ENCODE measurements around the gene CBX8.

The CBX8 gene

DNA sequence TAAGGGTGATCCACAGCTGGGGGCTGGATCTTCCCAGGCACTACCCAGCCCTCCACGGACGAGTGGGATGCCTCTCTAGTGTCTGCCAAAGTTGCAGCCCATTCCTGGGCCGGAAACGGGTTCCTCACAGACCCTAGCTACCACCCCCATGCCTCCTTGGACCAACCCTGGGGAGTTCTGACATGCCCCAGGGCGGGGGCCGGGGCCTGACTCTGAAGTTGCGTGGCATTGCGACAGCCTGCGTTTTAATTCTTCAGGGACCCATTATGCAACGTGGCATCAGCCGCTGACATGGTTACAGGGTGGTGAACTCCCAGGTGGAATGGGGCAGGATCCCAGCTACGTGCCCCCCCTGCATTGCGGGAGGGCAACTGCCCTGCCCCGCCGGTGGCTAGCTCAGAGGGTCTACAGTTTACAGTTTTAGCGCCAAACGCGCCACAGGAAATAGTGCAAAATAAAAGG is 39.7 kb upstream of the CBX8 start:
- Histone ChIP-seq H3K4me3 (peak overlapping the region; percentile 54 to 81 (median 77)), H3K27ac (peak overlapping the region in 15 of 21 experiments; percentile 26 to 95 (median 85))

DNA sequence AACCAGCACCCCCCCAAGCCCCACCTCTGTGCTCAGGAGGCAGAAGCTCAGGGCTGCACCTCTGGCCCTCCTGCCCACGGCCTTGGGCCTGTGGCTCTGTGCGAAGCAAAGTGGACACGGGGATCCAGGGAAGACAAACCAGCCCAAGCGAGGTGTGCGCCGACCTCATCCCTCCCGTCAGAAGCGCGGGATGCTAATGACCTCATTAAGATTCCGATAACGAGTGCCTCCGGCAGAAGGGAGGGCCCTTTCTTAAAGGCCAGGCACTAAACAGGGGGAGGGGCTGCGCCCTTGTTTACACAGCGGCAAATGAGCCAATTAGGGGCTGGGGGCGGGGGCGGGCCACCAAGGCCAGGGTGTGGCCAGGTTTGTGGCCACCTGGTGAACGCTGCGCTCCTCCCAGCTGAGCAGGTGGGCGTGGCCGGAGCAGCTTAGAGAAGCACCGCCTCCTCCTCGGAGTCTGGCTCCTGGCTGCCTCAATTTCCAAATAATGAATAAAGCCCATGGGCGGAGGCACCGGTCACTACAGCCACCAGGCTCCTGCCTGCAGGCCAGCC is 39.2 kb upstream of the CBX8 start:
- H3K27ac ChIP-seq = peak overlapping the region in 7 of 21 experiments; percentile 26 to 95 (median 85)
- H3K4me3 ChIP-seq = peak overlapping the region in 4 of 7 experiments; percentile 77 to 81 (median 80)

GRCh38 chr17:79835470-79835899 is 38.6 kb upstream of the CBX8 start:
- no peak overlapping the region for H3K27ac ChIP-seq
- H3K4me3 ChIP-seq = no peak overlapping the region

DNA sequence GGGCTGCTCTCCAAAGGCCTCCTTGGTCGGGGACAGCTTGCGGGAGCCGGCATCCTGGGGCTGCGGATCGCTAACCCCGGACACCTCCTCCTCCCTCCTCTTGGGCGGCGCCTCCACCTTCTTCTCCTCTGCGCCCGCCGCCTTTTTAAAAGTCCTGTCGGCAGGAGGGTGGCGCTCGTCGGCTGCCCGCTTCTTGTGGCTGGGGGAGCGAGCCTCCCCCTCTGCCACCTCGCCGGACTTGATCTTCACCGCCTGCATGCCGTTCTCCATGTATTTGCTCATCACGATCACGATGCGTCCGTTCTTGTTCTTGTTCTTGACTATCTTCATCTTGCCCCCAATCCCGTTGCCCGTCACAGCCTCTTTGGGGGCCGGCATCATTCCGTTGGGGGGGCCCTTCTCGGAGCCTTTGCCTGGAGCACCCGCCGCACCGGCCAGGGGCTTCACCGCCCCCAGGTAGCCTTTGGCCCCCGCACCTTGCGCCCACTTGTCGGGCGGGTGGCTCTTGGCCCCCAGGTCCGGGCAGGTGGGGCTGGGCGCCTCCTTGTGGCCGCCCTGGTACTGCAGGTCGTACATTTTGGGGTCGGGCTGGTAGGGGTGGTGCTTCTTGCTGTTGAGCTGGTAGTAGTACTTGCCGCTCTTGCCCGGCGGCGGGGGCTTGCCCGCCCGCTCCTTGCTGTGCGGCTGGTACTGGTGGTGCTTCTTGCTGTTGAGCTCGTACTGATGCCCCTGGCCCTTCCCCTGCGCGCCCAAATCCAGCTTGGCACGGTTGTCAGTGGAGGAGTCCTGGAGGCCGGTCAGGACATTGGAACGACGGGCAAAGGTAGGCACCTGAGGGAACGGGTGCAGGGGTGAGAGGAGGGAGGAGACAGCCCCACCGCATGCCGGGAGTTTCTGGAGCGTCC is 37.9 kb upstream of the CBX8 start:
- H3K27ac ChIP-seq = no peak overlapping the region
- no peak overlapping the region for H3K4me3 ChIP-seq

- Histone ChIP-seq H3K27ac (no peak overlapping the region), H3K4me3 (no peak overlapping the region)
Measured at GRCh38 chr17:79833744-79834564, 37.1 kb upstream of the CBX8 start.

DNA sequence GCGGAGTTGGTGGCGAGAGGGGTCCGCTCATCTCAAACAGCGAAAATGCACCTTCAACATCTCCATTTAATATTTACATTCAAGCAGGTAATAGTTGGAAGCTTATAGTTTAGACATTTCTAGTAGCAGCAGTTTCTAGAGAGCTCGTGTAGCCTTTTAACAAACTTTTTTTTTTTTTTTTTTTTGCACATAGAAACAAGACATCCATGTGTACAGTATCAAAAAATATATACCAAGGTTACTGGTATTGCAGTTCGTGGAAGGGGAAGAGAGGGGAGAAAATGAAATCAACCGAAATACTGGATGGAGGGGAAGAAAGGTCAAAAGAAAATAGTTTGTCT is 36.2 kb upstream of the CBX8 start:
- Histone ChIP-seq H3K4me3 (no peak overlapping the region), H3K27ac (peak overlapping the region in 2 of 21 experiments; percentile 12 to 37)

GRCh38 chr17:79832218-79833109 is 35.6 kb upstream of the CBX8 start:
- H3K27ac ChIP-seq = peak overlapping the region in 8 of 21 experiments; percentile 1 to 62 (median 50)
- H3K4me3 ChIP-seq = peak overlapping the region in 2 of 7 experiments; percentile 10 to 16

GRCh38 chr17:79831265-79832217 is 34.7 kb upstream of the CBX8 start:
- Histone ChIP-seq H3K4me3 (peak overlapping the region in 1 of 7 experiments; percentile 16), H3K27ac (peak overlapping the region in 4 of 21 experiments; percentile 48 to 62 (median 59))

- no peak overlapping the region for H3K27ac ChIP-seq
Measured at GRCh38 chr17:79830763-79831264, 33.9 kb upstream of the CBX8 start.

DNA sequence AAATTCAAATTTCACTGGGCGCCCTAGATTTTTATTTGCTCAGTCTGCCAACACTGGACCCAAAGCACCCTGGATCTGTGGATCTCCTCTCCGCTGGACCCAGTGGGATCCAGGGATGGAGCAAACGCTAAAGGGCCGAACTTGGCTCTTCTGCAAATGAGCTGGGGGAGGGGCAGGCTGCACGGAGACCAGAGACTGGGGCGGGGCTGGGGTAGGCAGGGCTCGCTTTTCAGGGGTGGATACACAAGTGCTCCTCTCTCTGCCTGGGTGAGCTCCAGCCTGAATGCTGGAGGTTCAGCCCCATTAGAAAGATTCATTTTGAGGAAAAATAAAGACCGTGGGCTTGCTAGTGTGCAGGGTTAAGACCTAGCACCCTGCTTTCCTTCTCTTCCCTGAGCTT is 33.4 kb upstream of the CBX8 start:
- no peak overlapping the region for H3K4me3 ChIP-seq
- no peak overlapping the region for H3K27ac ChIP-seq

More at GRCh38 chr17:79830763-79831264, 33.9 kb upstream of the CBX8 start:
- no peak overlapping the region for H3K4me3 ChIP-seq

DNA sequence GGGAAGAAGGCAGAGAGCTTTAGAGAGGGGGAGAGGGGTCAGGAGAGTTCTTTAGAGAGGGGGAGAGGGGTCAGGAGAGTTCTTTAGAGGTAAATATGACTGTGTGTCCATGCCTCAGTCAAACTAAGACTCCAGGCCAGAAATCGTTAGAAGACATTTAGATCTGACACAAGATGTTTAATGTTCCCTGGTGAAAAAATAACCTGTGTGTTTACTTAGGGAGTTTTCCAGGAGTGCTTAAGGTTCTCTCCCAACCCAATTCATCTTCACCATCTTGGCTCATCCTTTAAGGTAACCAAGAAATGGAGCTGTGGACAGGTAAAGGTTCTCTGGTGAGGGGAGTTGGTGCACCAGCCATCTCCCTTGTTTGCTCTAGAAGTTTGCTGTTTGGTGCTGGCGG is 32.6 kb upstream of the CBX8 start:
- no peak overlapping the region for H3K27ac ChIP-seq
- H3K4me3 ChIP-seq = no peak overlapping the region

GRCh38 chr17:79829004-79829403 is 32.1 kb upstream of the CBX8 start:
- Histone ChIP-seq H3K27ac (no peak overlapping the region), H3K4me3 (no peak overlapping the region)

- Histone ChIP-seq H3K27ac (no peak overlapping the region), H3K4me3 (no peak overlapping the region)
Measured at GRCh38 chr17:79826841-79827578, 30.1 kb upstream of the CBX8 start.

- Histone ChIP-seq H3K4me3 (no peak overlapping the region), H3K27ac (no peak overlapping the region)
Measured at GRCh38 chr17:79826204-79826680, 29.4 kb upstream of the CBX8 start.

GRCh38 chr17:79825580-79825921 is 28.7 kb upstream of the CBX8 start:
- no peak overlapping the region for H3K4me3 ChIP-seq
- no peak overlapping the region for H3K27ac ChIP-seq

DNA sequence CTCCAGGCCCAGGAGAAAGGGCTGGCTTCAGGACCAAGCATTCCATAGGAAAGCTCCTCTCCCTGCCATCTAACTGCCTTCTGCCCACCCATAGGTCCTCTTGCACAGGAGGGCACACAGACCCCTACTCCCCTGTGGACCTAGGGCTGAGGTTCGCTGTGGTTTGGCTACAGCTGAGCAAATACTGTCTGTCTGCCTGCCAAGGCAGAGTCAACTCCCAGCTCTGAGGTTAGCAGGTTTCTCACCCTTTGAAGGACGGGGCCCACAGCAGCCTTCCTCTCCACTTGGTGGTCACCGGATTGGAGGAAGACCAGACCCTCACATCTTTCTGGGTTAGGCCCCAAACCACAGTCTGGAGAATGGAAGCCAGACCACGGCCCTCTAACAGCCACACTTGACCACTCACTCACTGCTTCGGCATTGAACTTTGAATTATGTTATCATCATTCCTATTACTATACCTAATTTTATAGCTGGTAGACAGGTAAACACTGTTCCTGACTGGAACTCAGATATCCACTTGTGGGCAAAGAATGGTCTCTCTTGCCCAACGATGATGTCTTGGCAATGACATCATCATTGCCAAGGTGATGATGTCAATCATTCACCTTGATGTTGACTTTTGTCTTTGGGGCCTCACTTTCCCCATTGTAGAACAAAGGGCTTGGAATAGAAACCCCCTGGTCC is 28.2 kb upstream of the CBX8 start:
- no peak overlapping the region for H3K27ac ChIP-seq
- H3K4me3 ChIP-seq = no peak overlapping the region

DNA sequence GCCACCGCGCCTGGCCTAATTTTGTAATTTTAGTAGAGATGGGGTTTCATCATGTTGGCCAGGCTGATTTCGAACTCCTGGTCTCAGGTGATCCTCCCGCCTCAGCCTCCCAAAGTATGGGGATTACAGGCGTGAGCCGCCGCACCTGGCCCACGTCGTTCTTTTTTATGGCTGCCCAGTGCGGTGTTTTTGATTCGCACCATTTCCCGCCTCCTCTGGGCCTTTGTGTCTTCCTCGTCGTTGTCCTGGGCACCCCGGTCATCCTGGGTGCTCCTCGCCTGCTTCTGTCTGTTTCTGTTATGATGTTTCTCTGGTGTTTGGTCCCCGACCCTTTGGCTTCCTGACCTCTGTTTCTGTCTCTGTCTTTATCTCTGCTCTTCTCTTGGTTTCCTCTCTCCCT is 27.4 kb upstream of the CBX8 start:
- no peak overlapping the region for H3K4me3 ChIP-seq
- H3K27ac ChIP-seq = no peak overlapping the region
